ENCODE measurements around the gene EGR4.

EGR4 gene

GRCh38 chr2:73244580-73244979, 48.8 kb downstream of the EGR4 start:
- no peak for DNase-seq

GRCh38 chr2:73243884-73244570, 49.3 kb downstream of the EGR4 start:
- DNase-seq = no peak
